ENCODE results near the gene RNASEH1. TPM values are rescaled to one million over a fixed set of nuclear protein-coding genes. Genes with fewer than 3 reads are reported as not detected.

RNASEH1 gene
- total and polyA plus RNA-seq, 2 of the 13 experiments (the other 11 are each of a cell fraction or from before 2014, with no cell fraction given) = 14.5 to 57.4 TPM

DNA sequence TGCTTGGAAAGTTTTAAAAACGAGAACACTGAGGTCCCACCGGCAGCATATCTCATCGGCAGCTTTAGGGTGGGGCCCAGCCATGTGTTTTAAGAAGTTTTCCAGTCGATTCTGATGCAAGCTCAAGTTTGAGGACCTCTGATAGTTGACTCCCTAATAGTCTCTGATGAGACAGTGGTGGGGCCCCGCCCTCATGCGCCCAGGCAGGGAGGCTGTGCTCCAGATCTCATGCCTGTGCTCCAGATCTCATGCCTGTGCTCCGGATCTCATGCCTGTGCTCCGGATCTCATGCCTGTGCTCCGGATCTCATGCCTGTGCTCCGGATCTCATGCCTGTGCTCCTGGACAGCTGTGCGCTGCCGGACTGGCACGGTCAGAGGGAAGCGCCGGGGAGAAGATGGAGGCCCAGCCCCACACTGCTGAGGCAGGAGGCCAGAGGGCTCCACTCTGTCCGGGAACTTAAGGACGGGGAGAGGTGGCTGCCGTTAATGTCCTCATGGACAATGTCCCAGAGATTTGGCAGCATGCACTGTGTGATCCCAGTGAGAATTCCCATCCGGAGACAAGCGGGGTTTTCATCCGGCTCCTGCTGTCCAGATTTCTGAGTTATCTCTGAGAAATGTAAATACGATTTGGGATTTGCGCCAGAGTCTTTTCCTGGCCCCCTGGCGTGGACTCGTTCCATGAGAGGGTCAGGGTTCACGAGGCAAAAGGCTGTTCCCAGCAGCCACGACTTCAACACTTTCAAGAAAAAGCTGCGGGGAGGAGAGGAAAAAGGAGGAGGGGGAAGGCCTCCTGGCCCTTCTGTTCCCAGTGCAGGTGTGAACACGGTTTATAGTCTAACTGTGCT, 27.4 kb upstream of the RNASEH1 start (continued):
- TF ChIP-seq LRRFIP1 (CRISPR knock-in tag; conservative IDR thresholded peaks at IDR 0.05) = no peak
- TF ChIP-seq GATAD2A (CRISPR knock-in tag; IDR thresholded peaks at IDR 0.05) = peak; percentile 93
- TF ChIP-seq TERF1 (CRISPR knock-in tag; IDR thresholded peaks at IDR 0.05) = no peak
- TF ChIP-seq ZSCAN22 (CRISPR knock-in tag; IDR thresholded peaks at IDR 0.05) = 0 out of 2 replicates have a peak, but pooled peaks have one; percentile 28
- 0 out of 2 replicates have a peak, but pooled peaks have one; percentile 7 for TF ChIP-seq FOXO1 (CRISPR knock-in tag; IDR thresholded peaks at IDR 0.05)
- TF ChIP-seq, protein P1, sequence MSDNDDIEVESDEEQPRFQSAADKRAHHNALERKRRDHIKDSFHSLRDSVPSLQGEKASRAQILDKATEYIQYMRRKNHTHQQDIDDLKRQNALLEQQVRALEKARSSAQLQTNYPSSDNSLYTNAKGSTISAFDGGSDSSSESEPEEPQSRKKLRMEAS (IDR thresholded peaks at IDR 0.05) = peak; percentile 41
- TF ChIP-seq PRMT3 (CRISPR knock-in tag; IDR thresholded peaks at IDR 0.05; ENCODE audit: borderline replicate concordance, low read depth) = no peak; the same call in 1 of the 2 replicates
- peak; percentile 93 for TF ChIP-seq FOXA3 (CRISPR knock-in tag; IDR thresholded peaks at IDR 0.05)
- peak; percentile 73; the same call in 1 of the 2 replicates for TF ChIP-seq SNAPC2 (CRISPR knock-in tag; IDR thresholded peaks at IDR 0.05)
- no peak for TF ChIP-seq NAIF1 (CRISPR knock-in tag; IDR thresholded peaks at IDR 0.05; ENCODE audit: borderline replicate concordance)
- TF ChIP-seq NFKB2 (CRISPR knock-in tag; IDR thresholded peaks at IDR 0.05; ENCODE audit: borderline replicate concordance) = peak; percentile 75; the same call in 1 of the 2 replicates
- peak; percentile 92; the same call in 1 of the 2 replicates for TF ChIP-seq HOXA5 (CRISPR knock-in tag; IDR thresholded peaks at IDR 0.05)
- TF ChIP-seq ZNF703 (CRISPR knock-in tag; IDR thresholded peaks at IDR 0.05; ENCODE audit: borderline replicate concordance) = no peak
- TF ChIP-seq BRD4 (CRISPR knock-in tag; IDR thresholded peaks at IDR 0.05) = peak; percentile 82
- TF ChIP-seq ARHGAP35 (CRISPR knock-in tag; IDR thresholded peaks at IDR 0.05; ENCODE audit: borderline replicate concordance) = no peak
- TF ChIP-seq CAMTA2 (CRISPR knock-in tag; IDR thresholded peaks at IDR 0.05; ENCODE audit: borderline replicate concordance) = no peak
- TF ChIP-seq, protein P2, sequence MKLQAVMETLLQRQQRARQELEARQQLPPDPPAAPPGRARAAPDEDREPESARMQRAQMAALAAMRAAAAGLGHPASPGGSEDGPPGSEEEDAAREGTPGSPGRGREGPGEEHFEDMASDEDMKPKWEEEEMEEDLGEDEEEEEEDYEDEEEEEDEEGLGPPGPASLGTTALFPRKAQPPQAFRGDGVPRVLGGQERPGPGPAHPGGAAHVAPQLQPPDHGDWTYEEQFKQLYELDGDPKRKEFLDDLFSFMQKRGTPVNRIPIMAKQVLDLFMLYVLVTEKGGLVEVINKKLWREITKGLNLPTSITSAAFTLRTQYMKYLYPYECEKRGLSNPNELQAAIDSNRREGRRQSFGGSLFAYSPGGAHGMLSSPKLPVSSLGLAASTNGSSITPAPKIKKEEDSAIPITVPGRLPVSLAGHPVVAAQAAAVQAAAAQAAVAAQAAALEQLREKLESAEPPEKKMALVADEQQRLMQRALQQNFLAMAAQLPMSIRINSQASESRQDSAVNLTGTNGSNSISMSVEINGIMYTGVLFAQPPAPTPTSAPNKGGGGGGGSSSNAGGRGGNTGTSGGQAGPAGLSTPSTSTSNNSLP (IDR thresholded peaks at IDR 0.05; ENCODE audit: low read depth, low read length) = peak; percentile 57; the same call in 1 of the 2 replicates
- TF ChIP-seq CREM (IDR thresholded peaks at IDR 0.05) = peak; percentile 54
- TF ChIP-seq CREM (CRISPR knock-in tag; IDR thresholded peaks at IDR 0.05) = no peak
- TF ChIP-seq EP300 (IDR thresholded peaks at IDR 0.05; ENCODE audit: low read depth in 2 of 2, low read length in 2 of 2) = peak in 1 of 2 experiments; percentile 83; a peak in 2 of 4 replicates
- no peak for TF ChIP-seq EP300 (CRISPR knock-in tag; IDR thresholded peaks at IDR 0.05; ENCODE audit: borderline replicate concordance)

All from HepG2 (cell line).